Neural progenitor cell (in vitro differentiated cells): ENCODE measurements around the gene DIAPH2. TPM values are rescaled to one million over a fixed set of nuclear protein-coding genes. Genes with fewer than 3 reads are reported as not detected.
"Not testable (repeated sequence)": the region's sequence is repeated elsewhere in the genome, so short reads cannot be mapped to it uniquely, and the experiment has no call there.

Experiments used
- DNase-seq: peaks from one replicate; pipeline ENCODE4 v3.0.0-alpha.2; 2016; ENCODE audit warnings: low spot score
- H2AFZ ChIP-seq: fragments of 200-600 bp; sonication (generic); replicated peaks from 2 replicates; pipeline ENCODE4 v1.6.1; 2016; ENCODE audit warnings: antibody characterized with exemption
- H3F3A ChIP-seq: fragments of 200-600 bp; sonication (generic); 2 replicates; pipeline ENCODE4 v1.6.1; 2016; ENCODE audit warnings: antibody characterized with exemption, low read depth
- H3K27ac ChIP-seq: fragments of 200-600 bp; sonication (generic); 2 replicates; pipeline ENCODE4 v1.5.1; 2016; ENCODE audit warnings: mild to moderate bottlenecking
- H3K27me3 ChIP-seq: fragments of 200-600 bp; sonication (generic); 2 replicates; pipeline ENCODE4 v1.6.1; 2016; ENCODE audit warnings: mild to moderate bottlenecking, moderate library complexity
- H3K36me3 ChIP-seq: fragments of 200-600 bp; sonication (generic); 2 replicates; pipeline ENCODE4 v1.5.1; 2016
- H3K4me1 ChIP-seq: fragments of 200-600 bp; sonication (generic); 2 replicates; pipeline ENCODE4 v1.6.1; 2016; ENCODE audit warnings: mixed run types
- H3K4me2 ChIP-seq: fragments of 200-600 bp; sonication (generic); 2 replicates; pipeline ENCODE4 v1.6.1; 2016
- H3K4me3 ChIP-seq: fragments of 200-600 bp; sonication (generic); 2 replicates; pipeline ENCODE4 v1.5.1; 2016
- H3K79me2 ChIP-seq: fragments of 200-600 bp; sonication (generic); 2 replicates; pipeline ENCODE4 v1.6.1; 2016; ENCODE audit warnings: low read depth
- H3K9ac ChIP-seq: fragments of 200-600 bp; sonication (generic); 2 replicates; pipeline ENCODE4 v1.6.1; 2016
- H3K9me3 ChIP-seq: fragments of 200-600 bp; sonication (generic); 2 replicates; pipeline ENCODE4 v1.5.1; 2016; ENCODE audit warnings: low read depth
- H4K20me1 ChIP-seq: fragments of 200-600 bp; sonication (generic); 2 replicates; pipeline ENCODE4 v1.6.1; 2016; ENCODE audit warnings: low read depth
- H3K27ac Mint-ChIP-seq: 3 replicates; pipeline ENCODE4 v1.8.0; 2021; ENCODE audit warnings: mixed read lengths
- H3K27me3 Mint-ChIP-seq: 2 replicates; pipeline ENCODE4 v1.8.0; 2022; ENCODE audit warnings: low read depth, mild to moderate bottlenecking, inconsistent platforms, moderate library complexity, mixed read lengths; ENCODE audit not compliant: insufficient read depth
- H3K36me3 Mint-ChIP-seq: 3 replicates; pipeline ENCODE4 v1.8.0; 2021; ENCODE audit warnings: mixed read lengths
- H3K4me1 Mint-ChIP-seq: 3 replicates; pipeline ENCODE4 v1.8.0; 2021; ENCODE audit warnings: mixed read lengths
- H3K4me3 Mint-ChIP-seq: 3 replicates; pipeline ENCODE4 v1.8.0; 2021; ENCODE audit warnings: mild to moderate bottlenecking, moderate library complexity, mixed read lengths
- H3K9me3 Mint-ChIP-seq: 3 replicates; pipeline ENCODE4 v1.8.0; 2020; ENCODE audit warnings: mixed read lengths
- CTCF ChIP-seq: fragments of 200-600 bp; sonication (generic); IDR thresholded peaks from 2 replicates; pipeline ENCODE4 v1.5.1; 2017; ENCODE audit warnings: antibody characterized with exemption, mild to moderate bottlenecking
- EZH2 ChIP-seq: fragments of 200-600 bp; sonication (generic); IDR thresholded peaks from 2 replicates; pipeline ENCODE4 v1.6.1; 2017; ENCODE audit warnings: antibody characterized with exemption, mild to moderate bottlenecking, moderate library complexity
- EZH2phosphoT487 ChIP-seq: fragments of 200-600 bp; sonication (generic); IDR thresholded peaks from 2 replicates; pipeline ENCODE4 v1.6.1; 2017; ENCODE audit warnings: antibody characterized with exemption
- total RNA-seq: library from RNA; depleted of rRNA; stranded (reverse); fragments of >200 nt; gene quantifications from 2 replicates; pipeline ENCODE4 v1.2.3, GENCODE V29; 2015; ENCODE audit warnings: low replicate concordance

The DIAPH2 gene
- total RNA-seq, 1 donor from 2014 or later: 24.0 TPM

- no peak overlapping the region for H3K27ac ChIP-seq
- no peak overlapping the region for H2AFZ ChIP-seq
- TF ChIP-seq CTCF (no peak), EZH2 (no peak), EZH2phosphoT487 (no peak)
- H3K4me3 ChIP-seq: no peak overlapping the region
- no peak overlapping the region for H3K4me2 ChIP-seq
- Mint-ChIP-seq H3K4me3 (no peak overlapping the region), H3K9me3 (no peaks in the 10 kb centered on the region), H3K36me3 (no peaks in the 10 kb centered on the region), H3K27me3 (no peaks in the 10 kb centered on the region), H3K4me1 (peaks cover 8% of the 10 kb centered on the region), H3K27ac (no peak overlapping the region)
- no peaks in the 10 kb centered on the region for H3K9me3 ChIP-seq
- H3K9ac ChIP-seq: no peak overlapping the region
- H3K4me1 ChIP-seq: peaks cover 6% of the 10 kb centered on the region
- H4K20me1 ChIP-seq: no peaks in the 10 kb centered on the region
- H3K79me2 ChIP-seq: no peaks in the 10 kb centered on the region
- DNase-seq: no peak
- no peaks in the 10 kb centered on the region for H3K27me3 ChIP-seq
- no peaks in the 10 kb centered on the region for H3K36me3 ChIP-seq
- H3F3A ChIP-seq: peaks cover under 1% of the 10 kb centered on the region
These were observed 718.3 kb downstream of the DIAPH2 start for GRCh38 chrX:97402903-97403302.

- Histone ChIP-seq H3K36me3 (peaks cover 8% of the 10 kb centered on the region), H4K20me1 (no peaks in the 10 kb centered on the region), H3K27me3 (no peaks in the 10 kb centered on the region), H3K27ac (no peak overlapping the region), H3K4me1 (no peaks in the 10 kb centered on the region), H3K4me3 (no peak overlapping the region), H3K79me2 (no peaks in the 10 kb centered on the region), H3F3A (no peaks in the 10 kb centered on the region), H3K4me2 (no peak overlapping the region), H3K9ac (no peak overlapping the region), H3K9me3 (peaks cover 10% of the 10 kb centered on the region), H2AFZ (no peak overlapping the region)
- DNase-seq: no peak
- Mint-ChIP-seq H3K4me1 (peaks cover 3% of the 10 kb centered on the region), H3K27ac (no peak overlapping the region), H3K27me3 (no peaks in the 10 kb centered on the region), H3K36me3 (peaks cover 8% of the 10 kb centered on the region), H3K9me3 (peaks cover 11% of the 10 kb centered on the region), H3K4me3 (no peak overlapping the region)
- TF ChIP-seq EZH2phosphoT487: no peak
- no peak for TF ChIP-seq EZH2
- TF ChIP-seq CTCF: no peak
These were observed 720.5 kb downstream of the DIAPH2 start for GRCh38 chrX:97405031-97405660.

- H3K4me1 ChIP-seq, H3K27ac ChIP-seq, H3K27me3 Mint-ChIP-seq, H3K79me2 ChIP-seq, H2AFZ ChIP-seq, H3K27me3 ChIP-seq, H3K36me3 ChIP-seq, DNase-seq, H3K9ac ChIP-seq, H3K4me1 Mint-ChIP-seq, H3F3A ChIP-seq, H3K4me3 ChIP-seq, H4K20me1 ChIP-seq, H3K4me2 ChIP-seq, H3K4me3 Mint-ChIP-seq, H3K9me3 ChIP-seq, H3K27ac Mint-ChIP-seq: not testable (repeated sequence)
- Mint-ChIP-seq H3K36me3 (peaks cover 11% of the 10 kb centered on the region), H3K9me3 (peaks cover 31% of the 10 kb centered on the region)
These were observed 725.2 kb downstream of the DIAPH2 start for GRCh38 chrX:97409632-97410415.

- H3K27ac Mint-ChIP-seq: no peak overlapping the region
- Histone ChIP-seq H3K36me3 (no peaks in the 10 kb centered on the region), H3F3A (no peaks in the 10 kb centered on the region), H3K4me3 (no peak overlapping the region), H3K4me1 (no peaks in the 10 kb centered on the region), H3K9ac (no peak overlapping the region), H3K9me3 (no peaks in the 10 kb centered on the region), H3K27ac (no peak overlapping the region), H3K79me2 (no peaks in the 10 kb centered on the region), H4K20me1 (no peaks in the 10 kb centered on the region), H2AFZ (no peak overlapping the region), H3K4me2 (no peak overlapping the region), H3K27me3 (no peaks in the 10 kb centered on the region)
- H3K4me3 Mint-ChIP-seq: no peak overlapping the region
- TF ChIP-seq CTCF (no peak), EZH2 (no peak), EZH2phosphoT487 (no peak)
- no peaks in the 10 kb centered on the region for H3K4me1 Mint-ChIP-seq
- no peak for DNase-seq
- H3K36me3 Mint-ChIP-seq: peaks cover 2% of the 10 kb centered on the region
- peaks cover 2% of the 10 kb centered on the region for H3K27me3 Mint-ChIP-seq
- H3K9me3 Mint-ChIP-seq: peaks cover 16% of the 10 kb centered on the region
These were observed 731.8 kb downstream of the DIAPH2 start for GRCh38 chrX:97416461-97416860.
